Measurements from ENCODE around the gene PGC.
A peak's percentile ranks its signal among the peaks of the same experiment; 100 is the strongest.

The PGC gene

GRCh38 chr6:41697861-41698781 lies 49.1 kb downstream of the PGC start:
- peak; percentile 61 for DNase-seq (ENCODE audit: low read depth)

- no peak for DNase-seq (ENCODE audit: low read depth)
Observed at GRCh38 chr6:41696788-41697187, 50.4 kb downstream of the PGC start.

- DNase-seq (ENCODE audit: low read depth), result no peak
Observed at GRCh38 chr6:41695825-41696224, 51.4 kb downstream of the PGC start.

- no peak for DNase-seq (ENCODE audit: low read depth)
Observed at GRCh38 chr6:41694815-41695526, 52.2 kb downstream of the PGC start.

GRCh38 chr6:41693281-41694240 lies 53.6 kb downstream of the PGC start:
- DNase-seq (ENCODE audit: low read depth), result no peak

GRCh38 chr6:41692730-41693129 lies 54.5 kb downstream of the PGC start:
- no peak for DNase-seq (ENCODE audit: low read depth)

GRCh38 chr6:41692080-41692675 lies 55.0 kb downstream of the PGC start:
- DNase-seq (ENCODE audit: low read depth), result no peak

- DNase-seq (ENCODE audit: low read depth), result no peak
Observed at GRCh38 chr6:41691426-41692079, 55.6 kb downstream of the PGC start.

- DNase-seq (ENCODE audit: low read depth), result no peak
Observed at GRCh38 chr6:41690541-41691330, 56.5 kb downstream of the PGC start.

GRCh38 chr6:41689171-41690008 lies 57.8 kb downstream of the PGC start:
- no peak for DNase-seq (ENCODE audit: low read depth)

- DNase-seq (ENCODE audit: low read depth), result no peak
Observed at GRCh38 chr6:41688256-41688965, 58.8 kb downstream of the PGC start.

GRCh38 chr6:41687501-41688175 lies 59.6 kb downstream of the PGC start:
- no peak for DNase-seq (ENCODE audit: low read depth)

Measured in fibroblast of the conjunctiva (primary cell).